T-helper 22 cell (primary cell): Measurements from ENCODE around the gene PLCH1.

Experiments
- DNase-seq: peaks from one replicate; pipeline ENCODE4 v3.0.0-alpha.2; 2020; ENCODE audit warnings: low read depth

PLCH1 gene

DNA sequence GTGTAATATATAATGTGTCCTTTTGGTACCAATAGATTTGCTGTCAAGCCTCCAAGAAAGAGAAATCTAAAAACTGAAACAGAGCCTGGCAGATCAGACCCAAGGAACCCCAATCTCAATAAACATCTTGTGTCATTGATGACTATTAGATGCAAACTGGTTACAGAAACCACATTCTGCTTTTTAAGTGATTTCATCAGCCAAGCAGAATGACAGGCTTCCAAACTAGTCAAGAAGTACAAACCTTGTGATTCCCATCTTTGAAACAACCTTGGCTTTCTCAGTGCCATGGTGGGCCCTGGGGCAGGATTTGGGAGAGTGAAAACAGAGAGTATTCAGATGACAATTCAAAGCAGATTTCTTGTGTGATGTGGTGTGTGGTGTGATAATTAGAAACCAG is 405.8 kb downstream of the PLCH1 start:
- DNase-seq: no peak

DNA sequence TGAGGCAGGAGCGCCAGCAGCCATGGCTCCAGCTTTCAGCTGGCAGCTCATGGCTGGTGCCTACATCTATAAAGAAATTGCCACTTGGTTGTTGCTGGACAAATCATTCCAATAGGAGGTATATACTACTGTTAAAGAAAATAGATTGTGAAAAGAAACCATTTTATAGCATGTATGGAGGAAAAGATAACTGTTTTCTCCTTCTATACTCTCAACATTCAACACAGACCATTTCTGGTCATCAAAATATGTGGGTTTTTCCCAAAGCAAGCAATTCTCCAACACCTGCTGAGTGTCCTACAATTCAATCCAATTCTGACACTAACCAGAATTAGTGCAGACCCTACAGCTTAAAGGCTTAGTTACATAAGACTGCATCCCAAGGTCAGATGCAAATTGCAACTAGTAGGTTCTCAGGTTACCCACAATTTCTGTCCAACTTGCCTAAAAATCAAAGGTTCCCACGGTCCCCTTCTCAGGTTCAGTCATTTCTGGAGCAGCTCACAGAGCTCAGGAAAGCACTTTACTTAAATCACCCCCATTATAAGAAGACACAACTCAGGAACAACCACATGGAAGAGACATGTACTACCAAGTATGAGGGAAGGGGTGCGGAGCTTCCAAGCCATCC is 409.0 kb downstream of the PLCH1 start:
- no peak for DNase-seq

DNA sequence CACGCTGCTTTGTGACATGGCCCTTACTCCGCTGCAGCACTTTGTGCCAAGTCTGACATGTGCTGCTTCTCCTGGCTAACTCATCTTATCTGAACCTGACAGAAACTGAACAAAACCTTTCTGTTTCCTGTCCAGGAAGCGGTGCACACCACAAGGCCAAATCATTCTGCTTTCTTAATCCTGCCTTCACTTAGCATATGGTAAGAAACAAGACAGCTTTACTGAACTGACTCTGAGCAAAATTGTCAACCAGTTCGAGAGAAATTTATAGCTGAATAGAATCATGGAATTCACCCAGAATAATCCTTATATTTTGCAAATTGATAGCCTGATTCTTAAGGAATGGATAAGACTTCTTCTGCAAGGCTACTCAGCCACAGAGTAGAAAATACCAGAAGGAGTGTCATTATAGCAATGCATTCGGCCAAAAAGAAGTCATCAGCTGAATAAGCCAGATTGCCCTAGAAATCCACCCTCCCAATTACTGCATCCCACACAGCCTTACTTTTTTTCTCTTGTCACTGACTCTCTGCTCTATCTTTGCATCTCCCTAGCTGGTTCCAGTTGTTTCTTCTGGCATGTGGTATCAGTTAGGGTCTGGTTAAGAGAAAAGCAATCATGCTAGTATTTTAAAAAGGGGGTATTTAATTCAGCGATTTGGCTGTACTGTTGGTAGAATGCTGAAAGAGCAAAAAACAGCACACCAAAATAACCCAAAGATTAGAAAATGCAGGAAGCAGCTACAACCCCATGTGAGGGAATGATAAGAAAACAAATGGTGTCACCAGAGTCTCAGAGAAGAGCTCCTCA is 409.8 kb downstream of the PLCH1 start:
- DNase-seq: no peak

DNA sequence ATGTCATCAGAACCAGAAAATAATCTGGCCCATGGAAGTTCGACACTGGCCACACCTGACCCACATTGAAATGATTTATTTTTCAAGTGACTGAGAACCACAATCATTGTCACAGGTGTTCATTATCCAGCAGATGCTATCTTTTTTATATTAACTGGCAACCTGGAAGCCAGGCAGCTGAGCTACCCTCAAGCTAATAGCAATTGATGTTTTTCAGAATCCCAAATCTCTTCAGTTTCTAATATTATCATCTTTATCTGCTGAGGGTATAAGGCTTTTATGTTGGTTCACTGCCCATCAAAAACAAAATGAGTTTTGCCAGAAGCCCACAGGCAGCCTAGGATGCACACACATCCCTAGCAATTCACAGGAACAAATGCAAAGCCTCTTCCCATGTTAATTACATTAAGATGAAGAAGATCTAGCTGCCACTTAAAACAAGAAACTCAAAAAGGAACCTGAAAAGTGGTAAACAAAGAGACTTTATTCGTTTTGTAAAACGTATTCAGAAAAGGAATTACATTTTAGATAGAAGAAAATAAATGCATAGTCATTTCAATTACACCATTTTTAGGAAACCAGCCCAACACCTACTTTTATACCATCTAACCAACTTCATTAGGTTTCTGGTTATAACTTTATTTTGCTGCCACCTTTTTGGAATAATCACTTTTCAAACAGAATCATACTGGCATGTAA is 410.5 kb downstream of the PLCH1 start:
- DNase-seq: no peak

DNA sequence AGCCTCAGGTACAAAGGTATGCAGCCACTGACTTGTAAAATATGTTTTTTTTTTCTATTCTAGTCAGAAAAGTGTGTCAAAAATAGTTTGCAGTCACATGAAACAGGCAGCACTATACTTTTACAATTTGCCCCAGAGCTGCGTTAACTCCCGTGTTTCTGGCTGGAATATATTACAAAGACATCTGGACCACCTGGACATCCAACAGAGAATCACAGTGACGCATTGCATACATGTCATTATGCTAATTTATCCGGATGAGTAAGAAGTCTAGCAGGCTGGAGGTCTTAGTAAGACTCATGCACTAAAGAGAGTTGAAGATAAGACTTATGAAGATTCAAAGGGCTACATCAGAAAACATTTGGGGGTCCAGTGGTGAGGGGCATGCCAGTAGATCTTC is 412.2 kb downstream of the PLCH1 start:
- DNase-seq: no peak

DNA sequence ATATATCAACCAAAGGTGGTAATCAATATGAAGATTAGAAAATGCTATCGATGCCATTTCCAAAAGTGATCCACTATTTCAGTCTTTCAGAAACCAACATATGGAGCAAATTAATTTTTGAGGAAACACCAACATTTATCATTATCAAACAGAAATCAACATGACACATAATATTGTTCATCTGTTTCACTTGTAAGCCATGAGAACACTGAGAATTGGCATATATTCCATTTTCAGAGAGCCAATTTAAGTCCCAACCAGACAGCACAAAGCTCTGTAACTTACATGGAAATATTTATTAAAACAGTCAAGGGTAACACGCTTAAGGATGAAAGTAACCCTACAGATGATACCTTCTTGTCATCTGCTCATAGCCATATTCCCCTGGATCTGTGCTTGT is 413.8 kb downstream of the PLCH1 start:
- DNase-seq: no peak

DNA sequence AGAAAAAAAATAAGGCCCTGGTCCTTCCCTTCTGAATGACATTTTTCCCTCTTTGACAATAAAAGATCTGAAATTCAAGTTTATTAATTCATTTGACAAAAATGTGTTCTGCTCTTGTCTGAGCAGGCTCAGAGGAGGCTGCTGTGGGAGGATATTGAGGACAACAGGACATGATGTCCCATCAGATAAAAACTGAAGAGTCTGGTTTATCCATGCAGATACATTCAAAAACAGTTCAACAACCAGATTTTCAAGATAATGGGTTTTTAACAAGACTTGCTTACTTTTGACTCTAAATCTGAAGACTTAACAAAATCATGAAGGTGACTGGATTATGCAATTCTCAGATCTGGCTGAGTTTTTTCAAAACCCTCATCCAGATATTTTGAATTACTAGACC is 414.5 kb downstream of the PLCH1 start:
- no peak for DNase-seq

DNA sequence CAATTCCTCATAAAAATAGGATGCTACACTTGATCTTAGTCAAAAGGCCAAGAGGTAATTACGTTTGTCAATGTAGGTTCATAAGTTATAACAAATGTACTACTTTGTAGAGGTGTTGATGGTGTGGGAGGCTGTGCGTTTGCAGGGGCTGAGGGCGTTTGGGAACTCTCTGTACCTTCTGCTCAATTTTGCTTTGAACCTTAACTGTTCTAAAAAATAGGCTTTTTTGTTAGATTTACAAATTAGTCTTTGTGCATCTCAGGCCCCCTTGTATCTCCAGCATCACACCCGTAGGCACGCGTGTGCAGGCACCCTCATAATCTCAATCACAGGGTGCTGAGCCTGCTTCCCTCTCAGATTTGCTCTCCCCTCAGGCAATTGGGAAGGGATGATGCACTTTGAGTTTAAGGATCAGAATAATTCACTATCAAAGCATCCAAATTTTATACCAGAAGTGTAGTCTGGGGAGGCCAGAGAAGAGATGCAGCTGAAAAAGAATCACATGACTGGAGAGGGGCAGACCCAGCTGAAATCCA is 415.3 kb downstream of the PLCH1 start:
- DNase-seq: no peak

DNA sequence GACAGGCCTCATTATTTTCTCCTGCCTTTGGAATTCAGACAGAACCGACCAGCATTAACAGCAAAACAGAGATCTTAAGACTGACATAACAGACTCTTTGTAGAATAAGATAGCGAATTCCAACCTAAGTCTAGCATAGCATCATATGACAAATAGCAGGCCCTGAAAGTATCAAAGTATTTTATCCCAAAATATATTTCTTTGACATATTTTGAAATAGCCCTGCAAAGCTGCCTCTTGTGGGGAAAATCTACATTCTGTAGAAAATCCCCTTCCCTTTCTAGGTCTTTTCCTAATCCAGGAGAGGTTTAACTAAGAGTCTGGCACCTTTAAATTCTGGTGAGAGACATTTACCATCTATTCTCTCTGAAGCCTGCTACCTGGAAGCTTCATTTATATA is 417.0 kb downstream of the PLCH1 start:
- DNase-seq: no peak

DNA sequence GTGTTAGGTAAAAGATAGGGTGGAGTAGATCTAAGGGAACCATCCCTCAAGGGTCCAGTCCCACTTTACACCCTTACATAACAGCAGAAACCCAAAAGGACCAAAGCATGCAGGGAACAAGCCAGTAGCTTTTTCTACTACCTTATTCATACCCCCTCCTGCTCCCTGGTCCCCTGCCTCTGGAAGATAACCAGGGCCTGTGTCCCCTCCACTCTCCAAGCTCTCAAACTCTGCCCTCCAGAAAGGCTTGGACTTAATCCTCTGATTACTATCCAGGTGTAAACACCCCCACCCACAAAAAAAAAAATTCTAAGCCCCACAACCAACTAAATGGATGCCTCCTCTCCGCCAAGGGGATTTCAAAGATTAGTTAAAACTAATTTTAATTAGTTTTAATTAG is 417.4 kb downstream of the PLCH1 start:
- DNase-seq: no peak

DNA sequence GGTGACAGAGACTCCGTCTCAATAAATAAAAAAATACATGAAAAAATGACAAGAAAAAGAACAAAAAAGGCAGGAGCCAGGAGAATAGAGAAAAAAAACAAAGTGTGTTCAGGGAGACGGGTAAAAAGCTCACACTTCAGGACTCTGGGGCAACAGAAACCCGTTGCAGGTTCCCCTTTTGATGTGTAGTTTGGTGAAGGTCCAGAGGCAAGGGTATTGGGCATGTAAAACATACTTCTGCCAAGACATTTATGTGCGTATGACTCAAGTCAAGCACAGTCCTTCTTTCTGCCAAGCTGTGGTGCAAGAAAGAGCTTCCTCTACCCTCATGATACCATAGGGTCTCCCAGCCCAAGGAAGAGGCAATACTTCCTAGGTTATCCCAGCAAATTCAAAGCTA is 418.0 kb downstream of the PLCH1 start:
- DNase-seq: no peak

DNA sequence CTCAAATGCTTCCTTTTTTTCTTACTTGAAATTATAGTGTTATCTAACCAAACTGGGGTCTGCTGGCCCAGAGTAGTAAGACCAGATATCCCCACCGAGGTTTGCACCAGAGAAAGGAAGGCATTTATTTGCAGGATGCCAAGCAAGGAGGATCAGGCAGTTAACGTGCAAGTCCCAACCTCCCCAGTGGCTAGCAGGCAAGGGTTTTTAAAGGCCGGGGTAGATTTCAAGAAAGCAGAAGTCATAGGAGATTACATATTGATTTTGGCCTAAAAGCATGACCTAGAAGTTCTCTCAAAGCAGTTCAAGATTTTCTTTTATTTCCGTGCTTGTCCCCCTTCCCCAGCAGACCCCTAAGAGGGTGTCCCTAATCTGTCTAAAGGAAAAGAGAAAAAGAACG is 418.6 kb downstream of the PLCH1 start:
- no peak for DNase-seq
